Neural progenitor cell (in vitro differentiated cells): ENCODE data around the gene ADCY3. TPM values are rescaled to one million over a fixed set of nuclear protein-coding genes. Genes with fewer than 3 reads are reported as not detected.

Experiments used
- DNase-seq: peaks from one replicate; pipeline ENCODE4 v3.0.0-alpha.2; 2016; ENCODE audit warnings: low spot score
- H2AFZ ChIP-seq: fragments of 200-600 bp; sonication (generic); replicated peaks from 2 replicates; pipeline ENCODE4 v1.6.1; 2016; ENCODE audit warnings: antibody characterized with exemption
- H3F3A ChIP-seq: fragments of 200-600 bp; sonication (generic); 2 replicates; pipeline ENCODE4 v1.6.1; 2016; ENCODE audit warnings: antibody characterized with exemption, low read depth
- H3K27ac ChIP-seq: fragments of 200-600 bp; sonication (generic); 2 replicates; pipeline ENCODE4 v1.5.1; 2016; ENCODE audit warnings: mild to moderate bottlenecking
- H3K27me3 ChIP-seq: fragments of 200-600 bp; sonication (generic); 2 replicates; pipeline ENCODE4 v1.6.1; 2016; ENCODE audit warnings: mild to moderate bottlenecking, moderate library complexity
- H3K36me3 ChIP-seq: fragments of 200-600 bp; sonication (generic); 2 replicates; pipeline ENCODE4 v1.5.1; 2016
- H3K4me1 ChIP-seq: fragments of 200-600 bp; sonication (generic); 2 replicates; pipeline ENCODE4 v1.6.1; 2016; ENCODE audit warnings: mixed run types
- H3K4me2 ChIP-seq: fragments of 200-600 bp; sonication (generic); 2 replicates; pipeline ENCODE4 v1.6.1; 2016
- H3K4me3 ChIP-seq: fragments of 200-600 bp; sonication (generic); 2 replicates; pipeline ENCODE4 v1.5.1; 2016
- H3K79me2 ChIP-seq: fragments of 200-600 bp; sonication (generic); 2 replicates; pipeline ENCODE4 v1.6.1; 2016; ENCODE audit warnings: low read depth
- H3K9ac ChIP-seq: fragments of 200-600 bp; sonication (generic); 2 replicates; pipeline ENCODE4 v1.6.1; 2016
- H3K9me3 ChIP-seq: fragments of 200-600 bp; sonication (generic); 2 replicates; pipeline ENCODE4 v1.5.1; 2016; ENCODE audit warnings: low read depth
- H4K20me1 ChIP-seq: fragments of 200-600 bp; sonication (generic); 2 replicates; pipeline ENCODE4 v1.6.1; 2016; ENCODE audit warnings: low read depth
- H3K27ac Mint-ChIP-seq: 3 replicates; pipeline ENCODE4 v1.8.0; 2021; ENCODE audit warnings: mixed read lengths
- H3K27me3 Mint-ChIP-seq: 2 replicates; pipeline ENCODE4 v1.8.0; 2022; ENCODE audit warnings: low read depth, mild to moderate bottlenecking, inconsistent platforms, moderate library complexity, mixed read lengths; ENCODE audit not compliant: insufficient read depth
- H3K36me3 Mint-ChIP-seq: 3 replicates; pipeline ENCODE4 v1.8.0; 2021; ENCODE audit warnings: mixed read lengths
- H3K4me1 Mint-ChIP-seq: 3 replicates; pipeline ENCODE4 v1.8.0; 2021; ENCODE audit warnings: mixed read lengths
- H3K4me3 Mint-ChIP-seq: 3 replicates; pipeline ENCODE4 v1.8.0; 2021; ENCODE audit warnings: mild to moderate bottlenecking, moderate library complexity, mixed read lengths
- H3K9me3 Mint-ChIP-seq: 3 replicates; pipeline ENCODE4 v1.8.0; 2020; ENCODE audit warnings: mixed read lengths
- EZH2 ChIP-seq: fragments of 200-600 bp; sonication (generic); IDR thresholded peaks from 2 replicates; pipeline ENCODE4 v1.6.1; 2017; ENCODE audit warnings: antibody characterized with exemption, mild to moderate bottlenecking, moderate library complexity
- EZH2phosphoT487 ChIP-seq: fragments of 200-600 bp; sonication (generic); IDR thresholded peaks from 2 replicates; pipeline ENCODE4 v1.6.1; 2017; ENCODE audit warnings: antibody characterized with exemption
- total RNA-seq: library from RNA; depleted of rRNA; stranded (reverse); fragments of >200 nt; gene quantifications from 2 replicates; pipeline ENCODE4 v1.2.3, GENCODE V29; 2015; ENCODE audit warnings: low replicate concordance
- TF ChIP-seq, protein P1 (sequence below): fragments of 200-600 bp; sonication (generic); IDR thresholded peaks from 2 replicates; pipeline ENCODE4 v1.5.1; 2017; ENCODE audit warnings: antibody characterized with exemption, mild to moderate bottlenecking

The ADCY3 gene
- total RNA-seq, 1 donor from 2014 or later = 25.3 TPM

DNA sequence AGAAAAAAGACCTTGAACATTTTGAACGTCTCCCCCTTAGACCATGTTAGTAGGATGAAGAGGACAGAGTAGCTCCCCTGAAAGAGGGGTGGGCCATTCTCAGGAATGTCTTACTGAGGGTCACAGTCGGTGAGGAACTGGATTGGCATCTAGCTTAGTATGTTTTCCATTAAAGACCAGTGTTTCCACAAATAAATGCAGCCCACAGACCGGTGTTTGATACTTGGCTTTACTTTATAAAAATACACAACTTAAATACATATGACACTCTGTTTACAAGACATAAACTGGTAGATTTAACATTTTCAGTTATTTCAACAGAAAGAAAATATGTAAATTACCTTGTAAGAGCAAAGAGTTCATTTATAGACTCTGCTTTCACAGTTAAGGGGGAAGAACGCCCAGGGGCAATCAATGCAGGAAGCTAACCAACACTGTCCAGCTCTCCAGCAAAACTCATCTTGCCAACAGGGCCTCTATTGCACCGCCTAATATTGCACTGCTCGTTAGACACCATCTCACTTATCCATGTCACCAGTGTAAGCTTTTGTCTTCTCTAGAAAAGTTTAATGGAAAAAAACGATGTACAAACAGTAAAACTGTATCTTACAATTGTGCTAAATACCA lies 23.5 kb upstream of the ADCY3 start:
- no peak for TF ChIP-seq EZH2
- TF ChIP-seq, protein P1, sequence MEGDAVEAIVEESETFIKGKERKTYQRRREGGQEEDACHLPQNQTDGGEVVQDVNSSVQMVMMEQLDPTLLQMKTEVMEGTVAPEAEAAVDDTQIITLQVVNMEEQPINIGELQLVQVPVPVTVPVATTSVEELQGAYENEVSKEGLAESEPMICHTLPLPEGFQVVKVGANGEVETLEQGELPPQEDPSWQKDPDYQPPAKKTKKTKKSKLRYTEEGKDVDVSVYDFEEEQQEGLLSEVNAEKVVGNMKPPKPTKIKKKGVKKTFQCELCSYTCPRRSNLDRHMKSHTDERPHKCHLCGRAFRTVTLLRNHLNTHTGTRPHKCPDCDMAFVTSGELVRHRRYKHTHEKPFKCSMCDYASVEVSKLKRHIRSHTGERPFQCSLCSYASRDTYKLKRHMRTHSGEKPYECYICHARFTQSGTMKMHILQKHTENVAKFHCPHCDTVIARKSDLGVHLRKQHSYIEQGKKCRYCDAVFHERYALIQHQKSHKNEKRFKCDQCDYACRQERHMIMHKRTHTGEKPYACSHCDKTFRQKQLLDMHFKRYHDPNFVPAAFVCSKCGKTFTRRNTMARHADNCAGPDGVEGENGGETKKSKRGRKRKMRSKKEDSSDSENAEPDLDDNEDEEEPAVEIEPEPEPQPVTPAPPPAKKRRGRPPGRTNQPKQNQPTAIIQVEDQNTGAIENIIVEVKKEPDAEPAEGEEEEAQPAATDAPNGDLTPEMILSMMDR = no peak
- TF ChIP-seq EZH2phosphoT487 = no peak
- Mint-ChIP-seq H3K27ac (no peak overlapping the region), H3K4me3 (no peak overlapping the region), H3K9me3 (no peaks in the 10 kb centered on the region), H3K36me3 (peaks cover 11% of the 10 kb centered on the region), H3K4me1 (peaks cover 7% of the 10 kb centered on the region), H3K27me3 (no peaks in the 10 kb centered on the region)
- Histone ChIP-seq H3K4me2 (no peak overlapping the region), H3K36me3 (no peaks in the 10 kb centered on the region), H3K4me1 (no peaks in the 10 kb centered on the region), H3F3A (no peaks in the 10 kb centered on the region), H3K27ac (no peak overlapping the region), H3K9me3 (no peaks in the 10 kb centered on the region), H3K27me3 (no peaks in the 10 kb centered on the region), H2AFZ (no peak overlapping the region), H4K20me1 (no peaks in the 10 kb centered on the region), H3K4me3 (no peak overlapping the region), H3K9ac (no peak overlapping the region), H3K79me2 (no peaks in the 10 kb centered on the region)
- DNase-seq = no peak

DNA sequence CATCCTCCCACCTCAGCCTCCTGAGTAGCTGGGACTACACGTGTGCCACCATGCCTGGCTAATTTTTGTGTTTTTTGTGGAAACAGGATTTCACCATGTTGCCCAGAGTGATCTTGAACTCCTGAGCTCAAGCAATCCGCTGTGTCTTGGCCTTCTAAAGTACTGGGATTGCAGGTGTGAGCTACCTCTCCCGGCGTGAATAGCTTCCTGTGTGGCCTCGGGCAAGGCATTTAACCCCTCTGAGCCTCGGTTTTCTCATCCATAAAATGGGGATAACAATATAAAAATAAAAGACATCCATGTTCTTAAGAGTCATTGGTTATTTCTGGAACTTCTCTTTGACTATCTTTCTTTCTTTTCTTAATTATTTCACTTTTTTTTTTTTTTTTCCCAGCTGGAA lies 19.3 kb upstream of the ADCY3 start:
- TF ChIP-seq EZH2phosphoT487 (no peak), EZH2 (no peak)
- TF ChIP-seq, protein P1 = no peak
- H3K9me3 ChIP-seq = no peaks in the 10 kb centered on the region
- H3K9ac ChIP-seq = no peak overlapping the region

DNA sequence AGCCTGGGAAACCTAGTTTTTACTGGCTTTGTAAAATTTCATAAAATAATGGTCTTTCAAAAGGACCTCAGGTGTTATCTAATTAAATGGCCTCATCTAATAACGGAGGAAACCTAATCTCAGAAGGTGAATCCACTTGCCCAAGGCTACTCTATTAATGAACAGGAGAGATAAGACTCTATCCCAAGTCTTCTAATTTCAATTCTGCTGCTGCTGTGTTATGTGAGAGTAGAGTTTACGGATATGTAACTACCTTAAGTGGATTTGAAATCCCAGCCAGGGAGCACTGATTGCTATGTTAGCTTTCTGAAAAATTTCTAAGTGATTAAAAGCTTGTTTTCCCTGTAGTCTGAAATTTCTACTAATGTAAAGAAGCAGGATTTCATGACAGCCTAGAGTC lies 17.2 kb upstream of the ADCY3 start:
- Histone ChIP-seq H3K4me3 (no peak overlapping the region), H3K9me3 (no peaks in the 10 kb centered on the region), H3K27ac (no peak overlapping the region), H3K4me1 (no peaks in the 10 kb centered on the region), H2AFZ (peak overlapping the region; percentile 21), H3K36me3 (no peaks in the 10 kb centered on the region), H3K79me2 (no peaks in the 10 kb centered on the region), H3K27me3 (no peaks in the 10 kb centered on the region), H3F3A (no peaks in the 10 kb centered on the region), H3K4me2 (no peak overlapping the region), H3K9ac (no peak overlapping the region), H4K20me1 (no peaks in the 10 kb centered on the region)
- Mint-ChIP-seq H3K4me3 (no peak overlapping the region), H3K36me3 (no peaks in the 10 kb centered on the region), H3K4me1 (no peaks in the 10 kb centered on the region), H3K9me3 (no peaks in the 10 kb centered on the region), H3K27ac (no peak overlapping the region), H3K27me3 (no peaks in the 10 kb centered on the region)
- TF ChIP-seq EZH2phosphoT487 = no peak
- TF ChIP-seq, protein P1 = no peak
- no peak for TF ChIP-seq EZH2
- no peak for DNase-seq

More for the DNA sequence above, 19.3 kb upstream of the ADCY3 start:
- H3K9me3 Mint-ChIP-seq = no peaks in the 10 kb centered on the region
- no peak overlapping the region for H3K4me2 ChIP-seq
- no peak for DNase-seq
- no peaks in the 10 kb centered on the region for H3F3A ChIP-seq
- no peaks in the 10 kb centered on the region for H3K36me3 ChIP-seq
- no peak overlapping the region for H3K27ac Mint-ChIP-seq
- H3K4me3 Mint-ChIP-seq = no peak overlapping the region
- no peaks in the 10 kb centered on the region for H3K27me3 ChIP-seq
- H2AFZ ChIP-seq = no peak overlapping the region
- no peaks in the 10 kb centered on the region for H3K4me1 Mint-ChIP-seq
- no peaks in the 10 kb centered on the region for H3K4me1 ChIP-seq
- no peaks in the 10 kb centered on the region for H4K20me1 ChIP-seq
- H3K4me3 ChIP-seq = no peak overlapping the region
- peaks cover 4% of the 10 kb centered on the region for H3K36me3 Mint-ChIP-seq
- no peaks in the 10 kb centered on the region for H3K27me3 Mint-ChIP-seq
- no peak overlapping the region for H3K27ac ChIP-seq
- H3K79me2 ChIP-seq = no peaks in the 10 kb centered on the region
